ENCODE data around the gene ERBB2.
"Not testable (repeated sequence)": the region's sequence is repeated elsewhere in the genome, so short reads cannot be mapped to it uniquely, and the experiment has no call there.

The ERBB2 gene

GRCh38 chr17:39746145-39746461 lies 46.2 kb downstream of the ERBB2 start:
- DNase-seq (ENCODE audit: extremely low spot score): no peak
- CTCF ChIA-PET: interaction anchor here (0.8 kb wide), 1 partner anchor 16 kb away, joined by 5 read pairs; the partner anchor contains the start of gene MIEN1
- no peak for TF ChIP-seq CTCF (IDR thresholded peaks at IDR 0.05; ENCODE audit: control extremely low read depth, extremely low read depth, low read depth, missing control alignments)
- POLR2A ChIA-PET: no interaction called here

GRCh38 chr17:39747745-39748144 lies 47.9 kb downstream of the ERBB2 start:
- POLR2A ChIA-PET: interaction anchor here (0.6 kb wide), 1 partner anchor 402 kb away, joined by 3 read pairs; no protein-coding TSS in a partner anchor
- CTCF ChIA-PET: interaction anchor here (4.1 kb wide), 1 partner anchor 18 kb away, joined by 17 read pairs; the partner anchor contains the start of gene MIEN1
- TF ChIP-seq CTCF (IDR thresholded peaks at IDR 0.05; ENCODE audit: control extremely low read depth, extremely low read depth, low read depth, missing control alignments): no peak
- DNase-seq (ENCODE audit: extremely low spot score): no peak

- CTCF ChIA-PET: interaction anchor here (1.0 to 4.1 kb wide), 3 partner anchors 16 to 95 kb away, joined by 3 to 17 read pairs (median 4); partner anchors contain the start of gene MIEN1
- DNase-seq (ENCODE audit: extremely low spot score); POLR2A ChIA-PET: not testable (repeated sequence)
Measured at GRCh38 chr17:39748444-39749034, 48.7 kb downstream of the ERBB2 start.

- POLR2A ChIA-PET: no interaction called here
- CTCF ChIA-PET: interaction anchor here (1.4 to 8.2 kb wide), 3 partner anchors 20 to 129 kb away, joined by 3 to 93 read pairs (median 17); partner anchors contain the start of gene MIEN1
- TF ChIP-seq CTCF (IDR thresholded peaks at IDR 0.05; ENCODE audit: control extremely low read depth, extremely low read depth, low read depth, missing control alignments): no peak
- no peak for DNase-seq (ENCODE audit: extremely low spot score)
Measured at GRCh38 chr17:39750131-39751015, 50.5 kb downstream of the ERBB2 start.

- CTCF ChIA-PET: interaction anchor here (1.4 to 8.2 kb wide), 3 partner anchors 21 to 129 kb away, joined by 3 to 93 read pairs (median 17); partner anchors contain the start of gene MIEN1
Measured at GRCh38 chr17:39751016-39751543, 51.2 kb downstream of the ERBB2 start.

GRCh38 chr17:39751637-39752036 lies 51.8 kb downstream of the ERBB2 start:
- no peak for TF ChIP-seq CTCF (IDR thresholded peaks at IDR 0.05; ENCODE audit: control extremely low read depth, extremely low read depth, low read depth, missing control alignments)
- ChIA-PET CTCF (interaction anchor here (1.4 to 8.2 kb wide), 3 partner anchors 22 to 130 kb away, joined by 3 to 93 read pairs (median 14); partner anchors contain the start of gene MIEN1), POLR2A (no interaction called here)
- no peak for DNase-seq (ENCODE audit: extremely low spot score)

More at GRCh38 chr17:39751016-39751543, 51.2 kb downstream of the ERBB2 start:
- DNase-seq (ENCODE audit: extremely low spot score): no peak
- TF ChIP-seq CTCF (IDR thresholded peaks at IDR 0.05; ENCODE audit: control extremely low read depth, extremely low read depth, low read depth, missing control alignments): no peak
- POLR2A ChIA-PET: no interaction called here
